GM18858 (cell line): ENCODE results near the gene FNDC4.
"Not testable (repeated sequence)": the region's sequence is repeated elsewhere in the genome, so short reads cannot be mapped to it uniquely, and the experiment has no call there.

Source experiments
- ATAC-seq: cut with Tn5 transposase; IDR thresholded peaks from one replicate; pipeline ENCODE4 v1.9.1; 2021; ENCODE audit not compliant: unreplicated experiment

Gene FNDC4, protein sequence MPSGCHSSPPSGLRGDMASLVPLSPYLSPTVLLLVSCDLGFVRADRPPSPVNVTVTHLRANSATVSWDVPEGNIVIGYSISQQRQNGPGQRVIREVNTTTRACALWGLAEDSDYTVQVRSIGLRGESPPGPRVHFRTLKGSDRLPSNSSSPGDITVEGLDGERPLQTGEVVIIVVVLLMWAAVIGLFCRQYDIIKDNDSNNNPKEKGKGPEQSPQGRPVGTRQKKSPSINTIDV

DNA sequence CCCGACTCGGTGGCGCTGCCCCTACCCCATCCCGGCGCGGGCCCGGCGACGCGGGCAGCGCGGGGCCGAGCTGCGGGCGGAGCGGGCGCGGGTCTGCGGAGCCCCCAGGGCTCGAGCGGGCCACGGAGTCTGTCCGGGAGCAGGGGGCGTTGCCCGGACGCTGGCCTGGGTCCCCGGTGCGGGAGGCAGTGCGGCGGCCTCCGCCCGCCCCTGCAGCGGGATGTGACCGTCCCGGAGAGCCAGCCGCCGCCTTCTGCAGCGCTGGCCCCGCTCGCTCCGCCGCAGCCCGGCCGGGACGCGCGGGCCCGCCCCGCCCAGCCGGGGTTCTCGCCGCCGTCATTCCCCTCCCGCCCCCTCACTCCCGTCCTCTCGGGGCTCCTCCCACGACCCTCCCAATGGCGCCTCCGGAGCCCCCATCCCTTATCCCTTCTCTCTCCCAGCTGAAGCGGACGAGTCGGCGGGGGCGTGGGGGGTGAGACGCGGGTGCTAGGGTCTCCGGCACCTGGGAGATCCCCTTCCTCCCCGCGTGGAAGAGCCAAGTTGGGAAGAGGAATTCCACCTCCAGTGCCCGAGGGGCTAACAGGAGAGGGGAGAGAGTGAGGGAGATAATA, at the start of gene FNDC4:
Gene FNDC4 (minus strand): TSS at position 257 of the 611 bp plus-strand sequence. CDS start 521 bp downstream, outside the sequence.
- ATAC-seq: no peak

DNA sequence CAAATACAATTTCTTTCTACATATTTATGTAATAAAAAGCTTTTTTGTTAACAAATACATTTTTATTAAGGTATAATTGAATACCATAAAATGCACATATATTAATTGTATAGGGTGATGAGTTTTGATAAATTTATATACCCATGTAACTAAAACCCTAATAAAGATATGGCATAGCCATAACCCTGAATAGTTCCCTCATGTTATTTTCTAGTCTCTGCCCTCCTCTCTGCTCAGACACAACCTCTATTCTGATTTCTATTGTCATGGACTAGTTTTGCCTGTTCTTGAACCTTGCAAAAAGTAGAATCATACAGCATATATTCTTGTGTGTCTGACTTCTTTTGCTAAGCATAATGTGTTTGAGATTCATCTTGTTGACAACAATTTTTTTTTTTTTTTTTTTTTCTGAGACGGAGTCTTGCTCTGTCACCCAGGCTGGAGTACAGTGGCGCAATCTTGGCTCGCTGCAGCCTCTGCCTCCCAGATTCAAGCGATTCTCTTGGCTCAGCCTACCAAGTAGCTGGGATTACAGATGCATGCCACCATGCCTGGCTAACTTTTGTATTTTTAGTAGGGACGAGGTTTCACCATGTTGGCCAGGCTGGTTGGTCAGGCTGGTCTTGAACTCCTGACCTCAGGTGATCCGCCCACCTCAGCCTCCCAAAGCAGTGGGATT, 49.3 kb upstream of the FNDC4 start:
- ATAC-seq: no peak

DNA sequence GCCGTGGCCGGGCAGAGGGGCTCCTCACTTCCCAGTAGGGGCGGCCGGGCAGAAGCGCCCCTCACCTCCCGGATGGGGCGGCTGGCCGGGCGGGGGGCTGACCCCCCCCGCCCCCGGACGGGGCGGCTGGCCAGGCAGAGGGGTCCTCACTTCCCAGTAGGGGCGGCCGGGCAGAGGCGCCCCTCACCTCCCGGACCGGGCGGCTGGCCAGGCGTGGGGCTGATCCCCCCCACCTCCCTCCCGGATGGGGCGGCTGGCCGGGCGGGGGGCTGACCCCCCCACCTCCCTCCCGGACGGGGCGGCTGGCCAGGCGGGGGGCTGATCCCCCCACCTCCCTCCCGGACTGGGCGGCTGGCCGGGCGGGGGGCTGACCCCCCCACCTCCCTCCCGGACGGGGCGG, 44.6 kb upstream of the FNDC4 start:
- ATAC-seq: not testable (repeated sequence)

DNA sequence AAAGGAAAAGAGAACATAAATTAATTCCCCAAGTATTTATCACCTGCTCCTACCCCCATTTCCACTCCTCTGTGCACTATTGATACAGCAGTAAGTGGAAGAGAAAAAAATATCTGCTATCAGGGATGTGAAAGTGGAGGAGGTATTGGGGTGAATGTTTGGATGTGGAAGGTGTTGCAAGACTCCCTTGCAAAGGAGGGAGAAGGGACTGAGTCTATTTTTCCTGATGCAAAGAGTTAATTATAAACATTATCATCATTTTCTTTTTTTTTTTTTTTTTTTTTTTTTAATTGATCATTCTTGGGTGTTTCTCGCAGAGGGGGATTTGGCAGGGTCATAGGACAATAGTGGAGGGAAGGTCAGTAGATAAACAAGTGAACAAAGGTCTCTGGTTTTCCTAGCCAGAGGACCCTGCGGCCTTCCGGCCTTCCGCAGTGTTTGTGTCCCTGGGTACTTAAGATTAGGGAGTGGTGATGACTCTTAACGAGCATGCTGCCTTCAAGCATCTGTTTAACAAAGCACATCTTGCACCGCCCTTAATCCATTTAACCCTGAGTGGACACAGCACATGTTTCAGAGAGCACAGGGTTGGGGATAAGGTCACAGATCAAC, 43.9 kb upstream of the FNDC4 start:
- ATAC-seq: not testable (repeated sequence)

DNA sequence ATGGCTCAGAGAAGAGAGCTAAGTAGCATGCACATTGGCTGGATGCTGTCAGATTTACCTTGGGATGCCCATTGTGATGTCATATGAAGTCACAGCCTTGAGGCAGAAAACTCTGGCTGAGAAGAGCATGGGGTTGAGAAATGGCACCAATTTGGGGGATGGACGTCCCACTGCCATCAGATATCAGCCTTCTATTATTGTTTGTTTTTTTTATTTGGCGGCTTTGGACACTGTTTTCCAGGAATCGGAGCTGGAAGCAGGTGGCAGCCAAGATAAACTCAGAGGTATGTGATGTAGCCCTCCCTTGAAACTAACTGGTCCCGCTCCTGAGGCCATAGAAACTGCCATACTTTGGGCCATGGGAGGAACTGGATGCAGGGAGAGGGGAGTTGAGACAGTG, 42.3 kb upstream of the FNDC4 start:
- no peak for ATAC-seq

DNA sequence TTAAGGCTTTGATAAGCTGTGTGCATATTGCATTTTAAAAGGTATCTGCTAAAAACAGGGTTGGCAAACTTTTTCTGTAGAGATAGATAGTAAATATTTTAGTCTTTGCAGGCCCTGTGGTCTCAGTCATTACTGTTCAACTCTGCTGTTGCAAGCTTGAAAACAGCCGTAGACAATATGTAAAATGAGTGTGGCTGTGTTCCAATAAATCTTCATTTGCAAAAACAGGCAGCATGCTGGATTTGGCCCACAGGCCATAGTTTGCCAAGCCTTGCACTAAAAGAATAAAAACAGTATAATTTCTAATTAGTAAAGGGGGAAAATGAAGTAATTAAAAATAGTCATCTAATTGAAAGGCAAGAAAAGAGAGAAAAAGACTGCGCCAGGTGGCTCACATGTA, 37.0 kb upstream of the FNDC4 start:
- no peak for ATAC-seq

DNA sequence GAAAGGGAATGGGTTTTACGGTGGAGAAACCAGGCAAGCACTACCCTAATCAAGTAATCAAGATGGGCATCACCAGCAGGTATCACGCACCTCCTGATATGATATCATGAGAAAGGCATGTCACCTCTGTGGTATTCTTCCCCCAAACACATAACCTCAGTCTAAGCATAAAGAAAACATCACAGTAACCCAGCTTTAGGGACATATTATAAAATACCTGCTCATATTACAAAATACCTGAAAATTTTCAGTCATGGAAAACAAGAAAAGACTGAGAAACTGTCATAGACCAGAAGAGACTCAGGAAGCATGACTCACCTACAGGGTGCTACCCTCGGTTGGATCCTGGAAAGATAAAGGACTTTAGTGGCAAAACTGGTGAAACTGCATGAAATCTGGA, 32.2 kb upstream of the FNDC4 start:
- ATAC-seq: no peak

DNA sequence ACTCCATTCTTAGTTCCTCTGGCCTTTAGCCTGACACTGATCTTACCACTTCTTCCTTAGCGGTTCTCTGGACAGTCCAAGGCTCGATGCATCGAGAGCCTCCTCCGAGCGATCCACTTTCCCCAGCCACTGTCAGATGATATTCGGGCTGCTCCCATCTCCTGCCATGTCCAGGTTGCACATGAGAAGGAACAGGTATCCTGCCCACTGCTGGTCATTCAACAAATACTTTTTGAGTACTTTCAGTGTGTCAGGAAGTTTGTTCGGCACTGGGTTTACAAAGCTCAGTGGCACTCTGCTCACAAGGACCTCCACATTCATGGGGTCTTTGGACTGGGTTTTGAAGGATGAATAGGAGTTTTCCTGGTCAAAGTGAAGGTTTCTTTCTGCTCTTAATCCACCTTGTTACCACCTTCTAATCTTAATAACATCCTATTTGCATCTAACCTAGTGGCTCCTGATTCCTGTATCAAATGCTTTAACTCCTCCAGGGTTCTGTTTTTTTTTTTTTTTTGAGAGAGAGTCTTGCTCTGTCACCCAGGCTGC, 27.5 kb upstream of the FNDC4 start:
- no peak for ATAC-seq

DNA sequence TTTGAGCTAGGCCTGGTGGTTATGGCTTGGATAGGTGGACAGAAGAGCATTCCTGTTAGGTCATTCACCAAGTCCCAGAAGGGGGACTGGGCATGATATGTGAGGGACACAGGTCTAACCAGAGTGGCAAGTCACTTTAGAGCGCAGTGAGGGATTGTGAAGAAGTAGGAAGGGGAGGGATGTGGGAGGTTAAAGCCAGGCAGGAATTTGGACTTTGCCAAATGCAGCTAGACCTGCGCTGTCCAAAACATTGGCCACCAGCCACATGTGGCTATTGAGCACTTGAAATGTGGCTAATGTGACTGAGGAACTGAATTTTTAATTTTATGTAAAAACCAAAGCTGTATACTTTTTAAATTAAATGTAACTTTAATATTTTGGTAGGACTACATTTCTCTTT, 25.3 kb upstream of the FNDC4 start:
- no peak for ATAC-seq

DNA sequence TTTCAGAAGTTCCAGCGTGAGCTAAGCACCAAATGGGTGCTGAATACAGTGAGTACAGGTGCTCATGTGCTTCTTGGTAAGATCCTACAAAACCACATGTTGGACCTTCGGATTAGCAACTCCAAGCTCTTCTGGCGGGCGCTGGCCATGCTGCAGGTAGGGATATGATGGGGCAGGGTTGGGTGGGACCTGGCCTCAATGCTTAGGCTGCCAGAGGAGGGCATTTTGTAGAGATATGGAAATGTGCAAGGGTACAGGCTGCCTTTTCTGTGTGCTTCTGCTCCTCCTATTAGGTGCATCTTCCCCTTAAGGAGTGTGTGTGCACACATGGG, 23.7 kb upstream of the FNDC4 start:
- no peak for ATAC-seq

DNA sequence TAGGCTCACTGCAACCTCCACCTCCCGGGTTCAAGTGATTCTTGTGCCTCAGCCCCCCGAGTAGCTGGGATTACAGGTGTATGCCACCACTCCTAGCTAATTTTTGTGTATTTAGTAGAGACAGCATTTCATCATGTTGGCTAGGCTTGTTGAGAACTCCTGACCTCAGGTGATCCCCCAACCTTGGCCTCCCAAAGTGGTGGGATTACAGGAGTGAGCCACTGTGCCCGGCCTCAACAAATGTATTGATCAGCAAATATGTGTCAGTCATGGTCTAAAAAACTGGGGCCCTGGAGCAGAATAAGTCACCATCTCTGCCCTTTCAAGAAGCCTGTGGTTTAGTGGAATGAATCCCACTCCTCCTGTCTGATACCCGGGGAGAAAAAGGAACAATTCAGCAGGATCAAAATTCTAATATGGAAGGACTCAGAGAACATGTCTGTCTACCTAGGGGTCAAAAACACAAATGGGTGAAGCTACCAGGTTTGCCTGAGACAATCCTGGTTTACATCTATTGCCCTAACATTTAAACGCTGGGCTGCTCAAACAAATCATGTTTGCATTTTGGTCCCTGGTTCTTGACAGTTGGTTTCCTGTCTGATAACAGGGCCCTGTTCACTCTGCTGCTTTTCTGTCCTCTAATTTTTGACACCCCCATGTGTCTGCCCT, 23.2 kb upstream of the FNDC4 start:
- ATAC-seq: no peak

DNA sequence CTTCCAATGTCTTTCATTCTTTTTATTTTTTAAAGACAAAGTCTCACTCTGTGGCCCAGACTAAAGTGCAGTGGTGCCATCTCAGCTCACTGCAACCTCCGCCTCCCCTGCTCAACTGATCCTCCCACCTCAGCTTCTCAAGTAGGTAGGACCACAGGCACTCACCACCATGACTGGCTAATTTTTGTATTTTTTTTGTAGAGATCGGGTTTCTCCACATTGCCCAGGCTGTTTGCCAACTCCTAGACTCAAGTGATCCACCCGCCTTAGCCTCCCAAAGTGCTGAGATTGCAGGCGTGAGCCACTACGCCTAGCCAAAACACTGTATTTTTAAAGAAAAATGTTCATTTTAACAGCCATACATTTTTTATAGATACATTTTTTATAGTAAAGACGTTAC, 14.3 kb upstream of the FNDC4 start:
- no peak for ATAC-seq

DNA sequence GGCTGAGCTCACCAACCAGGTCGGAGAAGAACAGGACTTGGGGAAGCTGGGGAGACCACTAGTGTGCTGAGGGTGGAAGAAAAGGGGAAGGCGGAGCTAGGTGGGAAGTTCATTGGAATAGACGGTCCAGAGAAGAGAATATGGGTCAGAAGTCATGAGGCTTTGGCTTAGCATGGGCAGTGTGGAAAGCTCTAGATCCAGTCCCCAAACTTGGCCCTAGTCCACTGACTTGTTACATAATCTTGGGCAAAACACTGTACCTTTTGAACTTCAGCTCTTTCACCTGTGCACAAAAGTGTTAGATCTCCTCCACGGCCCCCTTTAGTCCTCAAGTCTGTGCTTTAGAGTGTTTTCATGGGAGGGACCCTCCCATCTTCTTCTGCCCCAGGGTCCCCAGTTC, 12.3 kb upstream of the FNDC4 start:
- ATAC-seq: no peak

DNA sequence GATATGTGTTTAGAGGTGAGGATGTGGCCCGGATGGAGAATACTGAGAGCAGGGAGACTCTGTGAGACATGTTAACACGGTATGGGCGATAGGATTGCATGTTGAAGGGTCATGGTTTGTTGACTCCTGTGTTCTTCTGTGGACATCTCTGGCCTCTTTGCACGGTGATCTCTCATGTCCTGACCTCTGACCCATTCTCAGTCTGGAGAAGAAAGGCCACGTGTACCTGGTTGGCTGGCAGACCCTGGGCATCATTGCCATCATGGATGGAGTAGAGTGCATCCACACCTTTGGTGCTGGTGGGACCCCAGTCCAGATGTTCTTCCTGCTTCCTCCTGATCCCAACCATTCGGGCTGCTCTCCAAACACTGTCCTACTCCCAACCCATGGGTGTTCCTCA, 11.6 kb upstream of the FNDC4 start:
- no peak for ATAC-seq

DNA sequence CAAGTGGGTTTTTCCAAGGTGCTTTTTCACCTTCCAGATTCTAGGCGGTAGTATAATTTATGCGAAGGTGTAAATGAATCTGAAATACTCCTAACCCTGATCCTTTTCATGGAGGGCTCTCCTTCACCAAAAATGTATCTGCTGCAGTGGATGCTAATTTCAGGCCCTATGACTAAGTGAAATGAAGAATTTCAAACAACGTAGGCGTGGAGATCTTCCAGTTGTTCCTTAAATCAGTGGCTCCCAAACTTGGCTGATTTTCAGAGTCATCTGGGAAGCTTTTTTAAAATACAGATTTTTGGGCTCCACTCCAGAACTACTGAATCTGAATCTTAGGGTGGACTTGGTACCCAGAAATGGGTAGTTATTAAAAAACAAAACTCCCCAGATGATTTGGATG, 7.1 kb upstream of the FNDC4 start:
- ATAC-seq: no peak

DNA sequence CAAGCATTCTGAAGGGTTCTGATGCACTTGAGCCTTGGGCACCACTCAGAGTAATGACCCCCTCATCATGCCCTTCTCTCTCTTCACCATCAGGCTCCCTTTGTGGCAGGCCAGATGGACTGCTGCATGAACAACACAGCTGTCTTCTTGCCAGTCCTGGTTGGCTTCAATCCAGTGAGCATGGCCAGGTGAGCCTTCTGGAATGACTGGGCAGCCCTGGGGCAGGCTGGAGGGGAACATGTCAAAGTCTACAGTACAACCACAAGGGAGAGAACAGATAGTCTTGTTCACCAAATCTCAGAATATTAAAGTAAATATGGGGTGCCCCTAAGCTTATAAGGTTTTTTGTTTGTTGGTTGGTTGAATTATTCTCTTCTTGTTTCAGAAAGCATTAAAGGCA, 6.0 kb upstream of the FNDC4 start:
- ATAC-seq: no peak

DNA sequence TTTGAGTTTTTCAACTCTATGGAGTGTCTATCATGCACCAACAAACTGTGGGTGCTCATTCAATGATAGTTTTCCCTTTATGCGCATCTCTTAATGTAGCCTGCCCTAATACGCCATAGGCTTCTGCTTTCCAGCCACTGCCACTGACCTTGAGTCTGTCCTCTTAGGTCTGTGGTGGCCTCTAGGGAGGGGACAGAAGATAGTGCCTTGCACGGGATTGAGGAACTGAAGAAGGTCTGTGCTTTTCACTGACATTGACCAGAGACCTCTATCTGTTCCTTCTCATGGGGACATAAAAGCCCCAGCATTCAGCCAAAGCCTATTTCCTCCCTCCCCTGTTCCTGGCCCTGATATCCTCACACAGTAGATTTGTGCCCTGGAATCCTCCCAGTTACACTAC, 4.0 kb upstream of the FNDC4 start:
- ATAC-seq: no peak

DNA sequence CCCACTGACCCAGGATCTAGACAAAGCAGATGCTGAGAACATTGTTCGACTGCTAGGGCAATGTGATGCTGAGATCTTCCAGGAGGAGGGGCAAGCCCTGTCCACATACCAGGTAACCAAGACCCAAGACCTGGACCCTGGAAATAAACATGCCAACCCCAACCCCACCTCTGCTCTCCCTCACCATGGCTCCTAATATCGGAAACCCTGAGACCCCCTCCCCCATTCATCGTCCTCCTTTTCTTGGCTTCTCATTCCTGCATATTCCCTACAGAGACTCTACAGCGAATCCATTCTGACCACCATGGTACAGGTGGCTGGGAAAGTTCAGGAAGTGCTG, 2.3 kb upstream of the FNDC4 start:
- ATAC-seq: no peak

DNA sequence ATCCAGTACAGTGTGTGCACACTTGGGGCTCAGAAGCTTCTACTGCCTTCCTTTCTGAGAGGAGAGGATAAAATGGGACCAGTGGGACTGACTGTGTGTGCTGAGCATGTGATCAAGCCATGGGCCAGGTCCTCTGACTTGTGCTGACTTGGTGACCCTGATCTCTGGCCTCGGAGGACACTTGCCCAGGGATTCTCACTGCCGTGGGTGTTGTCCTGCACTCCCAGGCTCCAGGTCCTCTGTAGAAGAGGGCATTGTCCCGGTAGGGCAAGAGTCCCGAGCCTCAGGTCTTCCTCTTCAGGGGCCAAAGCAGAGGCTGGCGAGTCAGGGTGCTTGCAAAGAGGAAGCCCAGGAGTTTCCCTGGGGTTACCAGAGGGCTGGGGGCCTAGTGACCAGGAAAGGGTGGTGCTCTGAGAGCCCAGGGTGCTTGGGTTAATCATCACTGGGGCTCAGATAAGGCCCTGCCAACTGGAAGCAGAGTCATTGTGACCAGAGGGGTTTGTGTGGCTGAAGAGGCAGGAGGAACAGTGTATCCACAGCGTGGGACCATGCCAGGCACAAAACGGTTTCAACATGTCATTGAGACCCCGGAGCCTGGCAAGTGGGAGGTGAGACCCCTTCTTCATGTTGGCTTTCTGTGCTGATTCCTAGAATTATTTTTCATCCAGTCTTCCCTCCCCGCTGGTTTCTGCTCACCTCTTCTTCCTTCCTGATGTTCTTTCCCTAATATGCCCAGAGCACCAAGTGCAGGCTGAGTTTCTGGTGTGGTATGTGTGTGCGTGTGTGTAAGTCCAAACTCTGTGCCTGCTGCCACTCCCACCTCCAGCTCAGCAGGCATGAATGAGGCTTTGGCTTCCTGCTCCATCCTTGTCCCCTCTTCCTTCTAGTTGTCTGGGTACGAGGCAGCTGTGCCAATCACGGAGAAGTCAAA, 1.6 kb upstream of the FNDC4 start, which contains the start of gene GCKR:
Gene GCKR (plus strand): TSS at position 483 of the 931 bp plus-strand sequence. CDS start 66 bp downstream, at position 549.
- ATAC-seq: no peak

DNA sequence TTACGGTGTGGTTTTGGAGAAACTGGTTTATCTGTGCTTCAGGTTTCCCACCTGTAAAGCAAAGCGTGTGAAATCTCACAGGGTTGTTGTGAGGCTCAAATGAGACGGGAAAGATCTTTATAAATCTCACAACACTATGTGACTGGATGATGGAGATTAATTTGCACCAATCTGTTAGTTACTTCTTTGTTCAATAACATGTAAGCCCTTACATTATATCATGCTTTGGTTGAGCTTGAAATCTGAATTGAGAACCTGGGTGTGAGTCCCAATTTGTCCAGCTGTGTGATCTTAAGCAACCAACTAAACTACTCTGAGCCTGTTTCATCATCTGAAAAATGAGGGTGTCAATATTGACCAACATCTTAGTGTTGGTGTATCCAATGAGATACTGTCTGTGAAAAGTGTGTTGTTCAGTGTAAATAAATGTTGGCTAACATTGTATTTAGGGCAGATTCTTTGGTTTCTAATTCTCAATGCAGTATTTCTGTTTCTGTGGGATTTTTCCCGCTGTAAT, 898 bp upstream of the FNDC4 start:
- no peak for ATAC-seq
